SW480 (cell line): ENCODE measurements around the gene DDX20.
"Not testable (repeated sequence)": the region's sequence is repeated elsewhere in the genome, so short reads cannot be mapped to it uniquely, and the experiment has no call there.

Experiments used
- DNase-seq: peaks from one replicate; pipeline ENCODE4 v3.0.0-alpha.2; 2016; ENCODE audit warnings: low spot score

Gene DDX20

GRCh38 chr1:111733183-111733991, 22.3 kb upstream of the DDX20 start:
- DNase-seq: no peak

DNA sequence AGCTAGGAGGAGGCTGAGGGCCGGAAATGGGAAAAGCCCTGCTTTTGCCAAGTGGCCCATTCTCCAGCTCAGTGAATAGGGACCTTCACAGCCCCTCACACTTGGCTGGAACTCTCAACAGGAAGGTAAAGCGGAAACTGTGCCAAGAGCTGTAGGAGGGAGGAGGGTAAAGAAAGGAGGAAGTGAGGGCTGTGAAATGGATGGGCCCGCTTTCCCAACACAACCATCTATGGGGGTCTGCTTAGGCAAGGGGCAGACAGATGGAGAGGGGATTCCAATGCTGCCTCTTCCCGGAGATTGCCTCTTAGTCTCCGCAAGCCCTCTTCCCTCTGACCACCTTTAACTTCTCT, 21.7 kb upstream of the DDX20 start:
- DNase-seq: no peak

- DNase-seq: no peak
These were observed 21.3 kb upstream of the DDX20 start for GRCh38 chr1:111734426-111734825.

- DNase-seq: no peak
These were observed 20.8 kb upstream of the DDX20 start for GRCh38 chr1:111734856-111735255.

- no peak for DNase-seq
These were observed 20.4 kb upstream of the DDX20 start for GRCh38 chr1:111735321-111735720.

- DNase-seq: no peak
These were observed 19.7 kb upstream of the DDX20 start for GRCh38 chr1:111735858-111736544.

DNA sequence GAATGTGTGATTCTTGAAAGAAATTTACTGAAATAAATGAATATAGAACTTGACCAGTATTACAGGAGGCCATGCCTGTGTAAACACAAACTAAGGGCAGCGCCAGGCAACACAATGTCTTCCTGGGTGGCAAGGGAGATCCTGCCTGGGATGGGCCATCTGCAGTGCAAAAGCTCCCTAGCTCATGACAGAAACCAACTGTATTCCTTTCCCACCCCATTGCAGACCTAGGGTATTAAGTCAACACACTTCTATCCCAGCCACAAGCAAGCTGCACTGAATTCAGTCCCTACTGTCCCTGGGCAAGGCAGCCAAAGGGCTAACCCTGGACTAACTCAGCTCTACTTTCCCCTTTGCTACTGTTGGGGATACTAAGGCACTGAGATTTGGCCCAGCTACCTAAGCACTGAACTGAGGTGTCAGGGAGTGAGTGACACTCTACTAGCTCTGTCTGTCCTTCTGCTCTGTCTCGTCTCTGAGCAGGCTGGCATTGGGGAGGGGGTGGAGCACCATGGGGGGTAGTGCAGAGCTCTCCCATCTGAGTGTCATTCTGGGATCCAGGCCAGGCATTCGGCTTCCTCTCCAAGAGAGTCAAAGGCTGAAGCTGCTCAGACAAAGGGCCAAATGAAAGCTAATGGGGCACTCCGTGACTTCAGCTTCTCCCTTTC, 19.0 kb upstream of the DDX20 start:
- no peak for DNase-seq

DNA sequence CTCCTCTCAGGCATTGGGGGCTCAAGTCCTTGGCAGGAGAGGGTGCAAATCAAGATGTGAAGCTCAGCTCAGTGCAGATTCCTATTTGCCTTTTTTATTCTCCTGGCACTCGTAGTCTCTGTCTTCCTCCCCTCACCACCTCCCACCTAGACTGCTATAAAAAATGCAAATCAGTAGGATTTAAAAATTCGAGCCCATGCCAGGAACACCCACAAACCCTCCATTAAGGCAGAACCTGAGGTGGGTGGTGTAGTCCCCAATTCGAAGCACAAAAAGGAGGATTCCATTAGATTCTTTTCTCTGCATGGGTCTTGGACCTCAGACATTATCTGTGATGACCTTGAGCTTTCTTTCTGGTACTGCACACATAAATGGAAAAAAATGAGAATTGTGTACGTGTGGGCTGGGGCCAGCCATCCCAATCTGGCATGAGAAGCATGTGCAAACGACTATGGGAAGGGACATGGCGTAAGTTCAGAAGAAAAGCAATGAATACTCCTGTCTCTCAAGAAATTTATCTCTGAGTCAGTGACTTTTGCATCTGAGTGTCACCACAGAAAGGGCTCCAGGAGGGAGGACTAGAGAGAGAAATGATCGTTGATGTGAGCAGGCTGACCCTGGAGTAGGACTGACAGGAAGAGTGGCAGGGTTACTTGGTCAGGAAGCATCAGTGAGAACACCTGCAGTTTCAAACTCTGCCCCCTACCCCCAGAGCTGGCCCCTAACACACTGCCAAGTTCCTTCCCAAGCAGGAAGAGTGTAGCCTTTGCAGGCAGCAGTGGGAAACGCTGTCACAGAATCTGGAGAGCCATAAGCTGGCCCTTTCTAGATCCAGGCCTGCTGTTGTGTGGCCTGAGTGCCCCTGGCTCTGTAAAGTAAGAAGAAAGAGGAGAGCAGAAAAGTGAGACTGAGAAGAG, 18.2 kb upstream of the DDX20 start:
- no peak for DNase-seq

DNA sequence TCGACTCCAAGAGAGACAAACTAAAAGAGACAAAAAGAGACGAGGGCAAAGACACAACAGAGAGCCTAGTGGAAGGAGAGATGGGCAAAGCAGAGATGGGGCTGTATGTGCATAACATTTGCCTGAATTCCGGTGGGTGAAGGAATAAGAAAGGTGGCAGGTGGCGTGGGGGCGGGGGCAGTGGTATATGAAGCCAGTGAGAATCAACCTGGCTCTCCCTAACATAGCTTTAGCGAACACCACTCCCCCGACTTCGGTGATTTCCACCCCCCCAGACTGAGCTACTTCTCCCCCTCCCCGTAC, 17.6 kb upstream of the DDX20 start:
- DNase-seq: no peak

DNA sequence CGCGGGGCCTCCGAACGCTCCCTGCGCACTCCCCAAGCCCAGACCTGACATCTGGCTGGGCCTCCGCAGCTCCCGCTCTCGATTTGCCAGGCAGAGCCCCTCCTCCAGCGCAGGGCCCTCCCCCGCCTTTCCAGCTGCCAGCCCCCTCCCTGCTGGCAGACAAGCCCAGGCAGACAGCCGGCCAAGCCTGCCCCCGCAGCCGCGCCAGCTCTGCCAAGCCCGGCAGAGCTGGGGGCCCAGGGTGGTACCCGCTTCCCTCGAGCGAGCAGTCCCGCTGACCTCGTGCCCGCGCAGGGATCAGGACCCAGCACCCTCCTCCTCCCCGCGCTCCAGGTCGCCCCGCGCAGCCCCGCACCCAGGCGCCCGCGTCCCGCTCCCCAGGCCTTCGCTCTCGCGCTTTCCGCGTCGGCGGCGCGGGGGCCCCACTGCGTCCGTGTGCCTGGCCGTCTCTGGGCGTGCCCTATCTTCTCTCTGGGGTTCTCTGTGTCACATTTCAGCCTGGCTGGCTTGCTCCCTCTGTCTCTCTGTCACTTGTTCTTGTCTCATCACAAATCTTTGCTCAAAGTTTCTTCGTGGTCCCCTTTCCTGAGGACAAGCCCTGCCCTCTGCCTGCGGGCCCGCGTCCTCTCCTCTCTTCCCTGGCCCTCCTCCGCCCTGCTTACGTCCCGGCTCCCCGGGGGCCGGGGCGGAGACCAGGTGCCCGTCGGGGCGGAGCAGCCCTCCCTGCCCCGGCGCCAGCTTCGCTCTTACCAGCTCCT, 17.1 kb upstream of the DDX20 start:
- DNase-seq: peak; percentile 67

GRCh38 chr1:111739194-111739924, 16.3 kb upstream of the DDX20 start, which contains the start of gene INKA2:
TSS of gene INKA2 (minus strand) at chr1:111739395. CDS start at chr1:111739242, 153 bp downstream.
- peak; percentile 92 for DNase-seq

- DNase-seq: peak; percentile 72
These were observed 15.6 kb upstream of the DDX20 start for GRCh38 chr1:111739925-111740765.

- DNase-seq: not testable (repeated sequence)
These were observed 13.4 kb upstream of the DDX20 start for GRCh38 chr1:111742292-111742691.

DNA sequence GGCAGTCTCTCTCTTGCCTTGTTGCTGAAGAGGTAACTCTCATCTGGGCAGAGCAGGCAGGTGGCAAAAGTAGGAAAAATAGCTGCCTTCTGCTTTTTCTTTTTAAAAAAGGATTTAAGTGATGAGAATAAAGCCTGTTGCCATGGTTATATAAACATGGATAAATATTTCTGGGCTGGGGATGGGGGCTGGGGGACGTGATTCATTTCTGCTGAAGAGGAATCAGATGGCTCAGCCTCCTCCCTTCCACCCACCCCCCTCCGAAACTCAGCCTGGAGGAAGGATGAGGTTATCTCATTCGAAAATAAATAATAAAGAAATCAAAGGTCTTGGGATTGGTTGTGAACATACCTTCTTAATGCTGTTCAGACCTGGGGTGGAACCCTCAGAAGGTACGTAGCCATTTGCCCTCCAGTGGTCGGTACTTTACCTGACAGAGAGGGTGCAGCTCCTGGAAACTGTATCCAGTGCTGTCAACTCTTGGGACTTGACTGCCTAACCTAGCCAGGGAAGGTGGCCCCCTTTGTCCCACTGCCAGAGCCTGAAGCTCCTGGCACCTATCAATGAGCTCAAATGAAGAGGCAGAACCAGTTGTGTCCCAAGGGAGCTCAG, 12.7 kb upstream of the DDX20 start:
- DNase-seq: no peak

DNA sequence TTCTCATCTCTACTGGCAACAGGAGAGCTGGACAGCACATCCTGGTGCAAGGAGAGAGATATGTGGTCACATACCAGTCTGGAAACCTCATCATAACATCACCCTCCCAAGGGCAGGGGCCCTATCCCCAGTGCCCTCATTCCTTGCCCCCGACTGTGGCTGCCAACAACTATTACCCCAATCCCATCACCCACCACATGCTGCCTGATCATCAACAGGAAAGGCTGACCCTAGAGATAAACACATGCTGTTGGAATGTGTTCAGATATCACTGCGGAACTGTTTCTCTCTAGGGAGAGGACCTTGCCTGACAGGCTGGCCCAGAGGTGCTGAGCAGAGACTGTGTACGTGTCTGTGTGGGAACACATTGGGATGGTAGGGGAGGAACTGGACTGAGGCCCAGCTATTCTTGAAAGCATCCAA, 12.0 kb upstream of the DDX20 start:
- no peak for DNase-seq

DNA sequence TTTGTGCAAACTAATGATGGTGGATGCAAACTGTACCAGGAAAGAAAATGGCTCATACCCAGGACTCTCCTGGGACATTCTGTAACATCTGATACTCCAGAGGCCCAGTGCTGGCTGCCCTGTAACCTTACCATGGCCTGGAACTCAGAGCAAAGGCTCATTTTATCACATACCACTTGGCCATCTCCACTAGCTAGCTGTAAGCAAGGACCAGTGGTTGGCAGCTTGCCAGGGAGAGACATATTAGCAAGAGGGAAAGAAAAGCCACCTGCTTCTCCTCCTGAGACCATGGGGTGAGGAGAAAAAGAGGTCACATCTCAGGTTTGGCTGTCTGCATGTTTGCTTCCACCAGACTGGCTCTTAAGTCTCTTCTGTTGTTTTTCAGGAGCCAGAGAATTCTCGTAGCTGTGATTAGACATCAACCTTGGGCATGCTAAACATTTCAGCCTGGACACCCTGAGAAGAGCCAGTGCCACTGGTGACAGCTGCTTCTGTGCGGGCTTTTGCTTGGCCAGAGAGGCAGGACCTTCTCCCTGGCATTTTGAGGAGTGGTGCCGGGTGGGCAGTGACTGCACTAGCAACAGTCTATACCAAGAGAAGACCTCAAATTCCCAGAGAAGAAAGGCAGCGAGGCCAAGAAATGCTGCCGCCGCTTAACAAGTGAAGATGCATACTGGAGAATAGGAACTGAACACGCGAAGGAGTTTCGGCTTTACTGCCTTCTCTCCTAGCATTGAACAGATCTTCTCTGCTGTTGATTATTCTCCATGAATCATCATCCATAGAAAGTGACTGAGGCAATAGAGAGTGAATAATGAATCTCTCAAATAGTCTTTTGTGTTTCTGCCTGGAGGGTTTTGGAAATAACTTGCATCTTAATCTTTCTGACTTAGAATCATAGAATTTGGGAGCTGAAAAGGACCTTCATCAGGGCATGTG, 9.8 kb upstream of the DDX20 start:
- DNase-seq: no peak

- DNase-seq: no peak
These were observed 9.1 kb upstream of the DDX20 start for GRCh38 chr1:111746614-111746999.

DNA sequence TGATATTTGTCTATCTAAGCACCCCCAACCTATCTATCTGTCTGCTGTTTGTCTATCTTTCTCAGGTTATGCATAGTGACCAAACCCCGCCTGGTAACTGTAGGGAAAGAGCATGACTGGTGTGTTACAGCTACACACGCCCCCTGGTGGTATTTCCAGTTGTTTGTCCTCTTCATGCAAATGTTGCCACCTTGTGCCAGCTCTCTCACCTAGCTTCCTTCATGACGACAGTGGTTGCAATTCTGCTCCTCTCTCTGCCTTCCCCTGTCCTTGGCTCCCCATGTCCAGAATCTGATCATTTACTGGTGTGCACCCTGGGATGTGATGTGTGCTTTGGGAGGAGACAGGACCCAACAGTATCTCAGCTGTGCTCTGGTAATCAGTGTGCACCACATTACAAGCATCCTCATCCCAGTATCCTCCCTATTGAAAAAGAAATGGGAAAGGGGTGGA, 8.4 kb upstream of the DDX20 start:
- DNase-seq: peak; percentile 67
